Smooth muscle cell (in vitro differentiated cells): ENCODE data around the gene RAPSN. TPM values are rescaled to one million over a fixed set of nuclear protein-coding genes. Genes with fewer than 3 reads are reported as not detected.

Experiments used
- DNase-seq: peaks from one replicate; lab custom pipeline; 2025; ENCODE audit not compliant: unreplicated experiment; lab: John Stamatoyannopoulos, UW
- H2AFZ ChIP-seq: fragments of 200-600 bp; sonication (generic); 2 replicates; pipeline ENCODE4 v1.6.0; 2016; ENCODE audit warnings: antibody characterized with exemption, low read depth, mild to moderate bottlenecking
- H3F3A ChIP-seq: fragments of 200-600 bp; sonication (generic); 2 replicates; pipeline ENCODE4 v1.6.0; 2017; ENCODE audit warnings: antibody characterized with exemption, low read depth
- H3K27ac ChIP-seq: fragments of 200-600 bp; sonication (generic); 2 replicates; pipeline ENCODE4 v1.5.1; 2016; ENCODE audit warnings: low read depth, mild to moderate bottlenecking
- H3K27me3 ChIP-seq: fragments of 200-600 bp; sonication (generic); 2 replicates; pipeline ENCODE4 v1.6.1; 2016; ENCODE audit warnings: low read depth, mild to moderate bottlenecking
- H3K36me3 ChIP-seq: fragments of 200-600 bp; sonication (generic); 2 replicates; pipeline ENCODE4 v1.5.1; 2016; ENCODE audit warnings: low read depth
- H3K4me1 ChIP-seq: fragments of 200-600 bp; sonication (generic); 2 replicates; pipeline ENCODE4 v1.5.1; 2016; ENCODE audit warnings: low read depth
- H3K4me2 ChIP-seq: fragments of 200-600 bp; sonication (generic); 2 replicates; pipeline ENCODE4 v1.6.0; 2016; ENCODE audit warnings: mild to moderate bottlenecking
- H3K4me3 ChIP-seq: fragments of 200-600 bp; sonication (generic); 2 replicates; pipeline ENCODE4 v1.5.1; 2016; ENCODE audit warnings: mild to moderate bottlenecking
- H3K79me2 ChIP-seq: fragments of 200-600 bp; sonication (generic); 2 replicates; pipeline ENCODE4 v1.6.0; 2016; ENCODE audit warnings: low read depth, mild to moderate bottlenecking
- H3K9ac ChIP-seq: fragments of 200-600 bp; sonication (generic); 2 replicates; pipeline ENCODE4 v1.6.0; 2016; ENCODE audit warnings: low read depth
- H3K9me3 ChIP-seq: fragments of 200-600 bp; sonication (generic); replicated peaks from 2 replicates; pipeline ENCODE4 v1.5.1; 2016; ENCODE audit warnings: low read depth
- H4K20me1 ChIP-seq: fragments of 200-600 bp; sonication (generic); 2 replicates; pipeline ENCODE4 v1.6.0; 2016; ENCODE audit warnings: low read depth
- CTCF ChIP-seq: fragments of 200-600 bp; sonication (generic); IDR thresholded peaks from 2 replicates; pipeline ENCODE4 v1.5.1; 2017; ENCODE audit warnings: borderline replicate concordance, mild to moderate bottlenecking, antibody characterized with exemption; ENCODE audit not compliant: insufficient read depth, poor library complexity, severe bottlenecking
- WGBS: methylation state at CpG from one replicate; pipeline ENCODE4 v1.1.7; 2016; ENCODE audit warnings: low lambda C conversion rate; 5-methylcytosine and 5-hydroxymethylcytosine counted together
- polyA plus RNA-seq: library from polyadenylated mRNA; unstranded; fragments of >200 nt; fragmentation: Nextera tagmentation; extraction: Ambion mirVana; gene quantifications from 2 replicates; pipeline ENCODE4 v1.2.1, GENCODE V29; 2016
- total RNA-seq: library from RNA; depleted of rRNA; stranded (reverse); fragments of >200 nt; gene quantifications from 2 replicates; pipeline ENCODE4 v1.2.3, GENCODE V29; 2014

RAPSN gene
- total and polyA plus RNA-seq, 2 experiments from 2014 or later: 0.41 TPM; not detected in 1

- Histone ChIP-seq H3K27me3 (no peaks in the 10 kb centered on the region), H3K36me3 (no peaks in the 10 kb centered on the region), H2AFZ (no peak overlapping the region), H3K9me3 (no peaks in the 10 kb centered on the region), H3F3A (peaks cover 16% of the 10 kb centered on the region), H3K4me2 (peak overlapping the region; percentile 92), H3K9ac (peak overlapping the region; percentile 91), H3K4me1 (peaks cover 15% of the 10 kb centered on the region), H3K4me3 (peak overlapping the region; percentile 66), H3K79me2 (peaks cover 37% of the 10 kb centered on the region), H3K27ac (peak overlapping the region; percentile 98), H4K20me1 (peaks cover 30% of the 10 kb centered on the region)
- DNase-seq: no peak
- WGBS: 77% methylated on average over 31 of the region's 31 CpGs
- TF ChIP-seq CTCF: no peak
These were observed 39.2 kb downstream of the RAPSN start for GRCh38 chr11:47409440-47410369.

GRCh38 chr11:47408598-47409439 is 40.1 kb downstream of the RAPSN start:
- Histone ChIP-seq H3K27me3 (no peaks in the 10 kb centered on the region), H3K4me2 (peak overlapping the region; percentile 92), H3K9ac (peak overlapping the region; percentile 91), H3K27ac (peak overlapping the region; percentile 98), H3F3A (peaks cover 12% of the 10 kb centered on the region), H3K9me3 (no peaks in the 10 kb centered on the region), H3K4me1 (peaks cover 15% of the 10 kb centered on the region), H4K20me1 (peaks cover 30% of the 10 kb centered on the region), H3K4me3 (peak overlapping the region; percentile 66), H2AFZ (no peak overlapping the region), H3K36me3 (no peaks in the 10 kb centered on the region), H3K79me2 (peaks cover 37% of the 10 kb centered on the region)
- DNase-seq: peak; percentile 59
- TF ChIP-seq CTCF: no peak
- 8% methylated on average over 14 of the region's 50 CpGs for WGBS

- peak within 1 kb of the TSS; percentile 91 for H3K9ac ChIP-seq
- WGBS: 2% methylated on average over 37 of the region's 70 CpGs
- no peaks in the 10 kb centered on the region for H3K36me3 ChIP-seq
- no peak within 1 kb of the TSS for H2AFZ ChIP-seq
- H3K4me1 ChIP-seq: peaks cover 15% of the 10 kb centered on the region
- DNase-seq: peak; percentile 99
- peak within 1 kb of the TSS; percentile 66 for H3K4me3 ChIP-seq
- TF ChIP-seq CTCF: peak; percentile 88
- peak within 1 kb of the TSS; percentile 98 for H3K27ac ChIP-seq
- no peaks in the 10 kb centered on the region for H3K27me3 ChIP-seq
- H3K9me3 ChIP-seq: no peaks in the 10 kb centered on the region
- H3K79me2 ChIP-seq: peaks cover 37% of the 10 kb centered on the region
- peaks cover 30% of the 10 kb centered on the region for H4K20me1 ChIP-seq
- peaks cover 8% of the 10 kb centered on the region for H3F3A ChIP-seq
- peak within 1 kb of the TSS; percentile 92 for H3K4me2 ChIP-seq
These were observed 41.0 kb downstream of the RAPSN start, which contains the start of gene SLC39A13 for GRCh38 chr11:47407746-47408590. Gene SLC39A13, plus strand, starts transcription at chr11:47408590. Its CDS starts 1,505 bp downstream, at chr11:47410095.
